DMS 273 treated with DMSO at 0.1 percent for 48 hours (cell line): ENCODE measurements around the gene FOXN3.

Experiments
- DNase-seq: peaks from one replicate; lab custom pipeline; 2025; lab: John Stamatoyannopoulos, UW

FOXN3 gene

DNA sequence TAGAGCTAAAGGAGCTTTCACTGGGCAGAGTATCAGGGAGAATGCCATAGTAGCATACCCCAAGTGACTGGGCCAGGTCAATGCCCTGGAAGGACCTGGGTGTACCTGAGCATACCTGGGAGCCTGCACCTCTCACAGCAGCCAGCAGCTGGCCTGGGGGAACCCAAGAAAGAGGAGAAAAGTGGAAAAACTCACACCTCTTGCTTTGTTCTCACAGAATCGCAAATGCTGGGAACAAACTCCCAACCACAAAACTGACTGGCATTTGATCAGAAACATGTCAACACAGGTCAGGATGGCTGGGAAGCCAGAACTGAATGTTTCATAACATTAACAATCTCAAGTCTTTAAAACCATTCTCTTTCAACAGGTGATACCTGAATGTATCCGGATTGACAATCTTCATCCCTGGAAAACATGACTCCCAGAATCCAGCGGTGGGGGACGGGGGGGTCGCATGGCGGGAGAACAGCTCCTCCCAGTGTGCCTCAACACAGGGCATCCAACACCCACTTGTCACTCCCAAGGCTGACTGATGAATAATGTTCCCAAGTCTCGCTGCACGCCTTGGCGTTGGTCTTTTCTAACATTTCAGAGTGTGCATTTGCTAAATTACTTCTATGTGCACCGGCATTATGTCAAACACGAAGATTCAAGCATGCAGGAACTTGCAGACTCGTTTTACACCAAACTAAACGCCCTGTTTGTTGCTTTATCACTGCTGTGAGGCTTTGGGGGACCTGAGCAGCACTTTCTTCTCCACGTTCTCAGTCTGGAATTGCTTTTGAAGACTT is 7.9 kb downstream of the FOXN3 start:
- no peak for DNase-seq

DNA sequence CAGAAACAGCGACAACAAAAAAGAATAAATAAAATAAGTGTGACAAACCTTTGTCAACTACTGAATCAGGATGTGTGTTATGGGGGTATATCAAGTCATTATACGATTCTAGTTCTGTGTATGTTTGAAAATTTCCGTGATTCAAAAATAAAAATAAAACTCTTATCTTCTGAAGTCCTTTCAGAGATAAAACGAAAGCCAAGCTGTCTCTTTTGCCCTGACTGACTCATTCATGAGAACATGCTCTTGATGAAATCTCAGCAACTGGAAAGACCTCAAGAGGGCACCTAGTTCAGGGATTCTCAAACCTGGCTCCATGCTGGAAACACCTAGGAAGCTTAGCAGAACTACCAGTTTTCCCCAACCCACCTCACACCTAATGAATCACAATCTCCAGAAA is 9.2 kb downstream of the FOXN3 start:
- no peak for DNase-seq

- no peak for DNase-seq
Measured at GRCh38 chr14:89406941-89407340, 10.1 kb downstream of the FOXN3 start.

DNA sequence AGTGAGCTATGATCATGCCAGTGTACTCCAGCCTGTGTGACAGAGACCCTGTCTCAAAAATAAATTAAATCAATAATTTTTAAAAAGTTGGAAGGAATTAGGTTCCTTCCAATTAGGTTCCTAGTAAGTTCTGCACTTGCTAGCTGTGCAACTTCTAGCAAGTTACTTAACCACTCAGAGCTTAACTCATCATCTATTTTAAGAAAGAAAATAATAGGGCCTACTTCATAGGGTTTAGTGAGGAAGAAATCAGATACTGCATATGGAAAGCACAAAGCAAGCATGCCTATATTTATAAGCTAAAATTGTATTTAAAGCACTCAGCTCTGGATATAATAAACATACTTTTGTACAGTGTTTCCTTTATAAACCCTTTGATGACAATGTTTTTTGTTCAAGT is 10.7 kb downstream of the FOXN3 start:
- DNase-seq = no peak

GRCh38 chr14:89405712-89406111 is 11.3 kb downstream of the FOXN3 start:
- no peak for DNase-seq

- DNase-seq = no peak
Measured at GRCh38 chr14:89402363-89402762, 14.7 kb downstream of the FOXN3 start.

- no peak for DNase-seq
Measured at GRCh38 chr14:89401761-89402160, 15.3 kb downstream of the FOXN3 start.

DNA sequence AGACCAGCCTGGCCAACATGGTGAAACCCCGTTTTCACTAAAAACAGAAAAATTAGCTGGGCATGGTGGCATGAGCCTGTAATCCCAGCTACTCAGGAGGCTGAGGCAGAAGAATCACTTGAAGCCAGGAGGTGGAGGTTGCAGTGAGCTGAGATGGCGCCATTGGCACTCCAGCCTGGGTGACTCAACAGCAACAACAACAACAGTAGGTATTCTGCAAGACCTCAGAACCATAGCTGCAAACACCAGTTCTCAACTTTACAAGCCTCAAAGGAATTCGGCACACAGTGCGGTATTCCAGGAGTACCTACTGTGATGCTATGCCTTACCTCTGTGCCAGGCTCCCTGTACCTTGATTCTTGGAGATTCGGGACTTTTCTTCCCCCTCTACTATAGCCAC is 15.8 kb downstream of the FOXN3 start:
- DNase-seq = no peak

GRCh38 chr14:89400529-89400928 is 16.5 kb downstream of the FOXN3 start:
- DNase-seq = no peak

DNA sequence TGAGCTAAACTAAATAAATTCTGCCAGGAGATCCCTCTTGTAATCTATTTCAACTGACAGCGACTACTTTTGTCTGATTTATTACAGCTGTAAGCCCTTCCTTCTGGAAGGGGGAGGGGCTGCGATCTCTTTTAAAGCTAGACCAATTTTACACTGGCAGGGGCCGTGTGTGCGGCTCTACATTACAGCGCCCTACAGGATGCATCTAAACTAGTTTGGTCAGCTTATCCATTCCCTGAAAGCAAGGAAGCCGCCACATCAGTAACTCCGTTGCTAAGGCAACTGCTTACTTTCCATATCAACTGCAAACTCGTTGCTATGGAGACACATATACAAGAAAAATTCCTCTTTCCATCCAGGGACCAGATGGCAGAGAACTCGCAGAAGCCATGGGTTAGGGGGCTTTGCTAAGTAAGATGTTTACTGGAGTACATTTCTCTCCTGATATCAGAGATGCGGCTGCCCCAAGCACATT is 17.4 kb downstream of the FOXN3 start:
- peak; percentile 73 for DNase-seq

GRCh38 chr14:89399157-89399556 is 17.9 kb downstream of the FOXN3 start:
- no peak for DNase-seq

GRCh38 chr14:89397569-89398230 is 19.3 kb downstream of the FOXN3 start:
- no peak for DNase-seq

DNA sequence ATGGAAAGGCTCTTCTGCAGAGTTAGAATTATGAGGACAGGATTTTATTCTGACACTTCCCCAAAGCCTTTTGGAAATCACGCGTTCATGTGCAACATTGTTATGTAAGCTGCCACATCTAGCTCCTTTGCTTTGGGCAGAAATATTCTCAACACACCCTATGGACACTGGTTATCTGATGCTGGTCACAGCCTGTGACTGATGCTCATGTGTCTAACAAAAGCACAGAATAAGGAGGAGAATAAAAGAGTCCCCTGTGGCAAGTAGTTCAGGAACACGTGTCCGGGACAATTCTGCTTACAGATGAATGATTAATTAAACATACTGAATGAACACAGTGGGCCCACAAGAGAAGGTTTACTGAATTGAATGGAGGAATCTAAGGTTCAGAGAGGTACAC is 22.1 kb downstream of the FOXN3 start:
- DNase-seq = no peak

GRCh38 chr14:89393222-89393745 is 23.7 kb downstream of the FOXN3 start:
- DNase-seq = no peak

DNA sequence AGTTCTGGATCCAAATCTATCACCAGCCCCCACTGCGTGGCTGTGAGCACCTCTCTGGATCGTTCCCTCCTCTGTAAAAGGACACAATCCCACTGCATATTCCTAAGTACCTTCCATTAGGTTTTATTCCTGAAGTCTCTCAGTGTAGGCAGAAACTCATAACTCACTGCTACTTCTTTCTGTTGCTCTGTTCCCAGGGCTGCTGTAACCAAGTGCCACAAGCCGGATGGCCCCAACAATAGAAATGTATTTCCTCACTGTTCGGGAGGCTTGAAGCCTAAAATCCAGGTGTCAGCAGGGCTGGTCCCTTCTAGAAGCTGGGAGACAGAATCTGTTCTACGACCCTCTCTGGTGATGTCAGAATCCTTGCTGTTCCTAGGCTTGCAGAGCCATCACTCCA is 24.9 kb downstream of the FOXN3 start:
- no peak for DNase-seq

DNA sequence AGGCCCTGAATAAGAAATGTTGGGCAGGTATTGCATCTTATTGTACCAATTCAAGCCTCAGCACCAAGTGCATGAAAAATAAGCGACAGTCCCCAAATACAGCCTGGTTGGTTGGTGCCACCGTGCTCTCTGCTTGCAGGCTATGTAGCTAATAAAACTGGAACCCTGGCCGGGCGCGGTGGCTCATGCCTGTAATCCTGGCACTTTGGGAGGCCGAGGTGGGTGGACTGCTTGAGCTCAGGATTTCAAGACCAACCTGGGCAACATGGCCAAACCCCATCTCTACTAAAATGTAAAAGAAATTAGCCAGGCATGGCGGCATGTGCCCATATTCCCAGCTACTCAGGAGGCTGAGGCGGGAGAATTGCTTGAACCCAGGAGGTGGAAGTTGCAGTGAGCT is 25.5 kb downstream of the FOXN3 start:
- DNase-seq = no peak

GRCh38 chr14:89391123-89391522 is 25.9 kb downstream of the FOXN3 start:
- no peak for DNase-seq

- DNase-seq = no peak
Measured at GRCh38 chr14:89388853-89389252, 28.2 kb downstream of the FOXN3 start.

DNA sequence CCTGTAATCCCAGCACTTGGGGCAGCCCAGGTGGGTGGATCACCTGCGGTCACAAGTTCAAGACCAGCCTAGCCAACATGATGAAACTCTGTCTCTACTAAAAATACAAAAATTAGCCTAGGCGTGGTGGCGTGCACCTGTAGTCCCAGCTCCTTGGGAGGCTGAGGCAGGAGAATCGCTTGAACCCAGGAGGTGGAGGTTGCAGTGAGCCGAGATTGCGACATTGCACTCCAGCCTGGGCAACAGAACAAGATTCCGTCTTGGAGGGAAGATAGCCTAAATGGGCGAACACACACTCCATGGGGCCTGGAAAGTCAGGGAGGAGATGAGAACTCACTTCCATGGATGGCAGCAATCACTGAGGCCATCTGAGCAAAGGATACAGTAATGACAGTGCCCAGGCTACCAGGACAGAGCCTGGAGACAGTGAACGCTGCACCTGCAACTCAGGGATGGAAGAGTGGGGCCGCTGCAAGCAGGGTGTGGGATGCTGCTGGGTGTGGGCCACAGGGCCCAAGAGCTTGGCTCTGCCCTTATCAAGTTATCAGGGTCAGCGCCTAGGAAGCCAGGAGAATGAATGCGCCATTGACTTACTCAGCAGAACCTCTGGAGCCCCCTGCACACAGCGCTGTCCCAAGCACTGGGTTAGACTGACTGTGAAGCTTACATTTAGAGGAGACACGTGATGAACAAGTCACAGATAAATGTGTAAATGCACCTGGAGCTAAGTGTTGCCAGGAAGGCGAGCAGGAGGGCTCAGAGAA is 28.9 kb downstream of the FOXN3 start:
- DNase-seq = no peak

- DNase-seq = peak; percentile 29
Measured at GRCh38 chr14:89386212-89386886, 30.7 kb downstream of the FOXN3 start.

- DNase-seq = no peak
Measured at GRCh38 chr14:89384636-89385035, 32.4 kb downstream of the FOXN3 start.

DNA sequence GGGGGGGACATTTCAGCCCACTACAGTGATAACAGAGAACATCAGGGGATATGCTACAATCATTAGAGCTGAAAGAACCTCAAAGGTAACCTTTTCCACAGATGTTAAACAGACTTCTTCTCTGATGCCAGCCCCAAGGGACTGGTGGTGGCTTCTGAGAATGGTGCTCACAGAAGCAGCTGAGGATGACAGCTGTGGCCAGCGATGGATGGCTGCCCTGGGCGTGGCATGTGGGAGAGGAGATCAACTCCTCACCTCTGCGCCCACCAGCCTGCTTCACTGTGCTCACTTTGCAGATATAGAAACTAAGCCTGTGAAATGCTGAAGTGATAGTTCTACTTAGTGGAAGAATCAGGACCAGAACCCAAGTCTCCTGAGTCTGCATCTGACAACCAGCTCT is 33.0 kb downstream of the FOXN3 start:
- no peak for DNase-seq
